ENCODE measurements around the gene PPP2R2C.

Gene PPP2R2C

DNA sequence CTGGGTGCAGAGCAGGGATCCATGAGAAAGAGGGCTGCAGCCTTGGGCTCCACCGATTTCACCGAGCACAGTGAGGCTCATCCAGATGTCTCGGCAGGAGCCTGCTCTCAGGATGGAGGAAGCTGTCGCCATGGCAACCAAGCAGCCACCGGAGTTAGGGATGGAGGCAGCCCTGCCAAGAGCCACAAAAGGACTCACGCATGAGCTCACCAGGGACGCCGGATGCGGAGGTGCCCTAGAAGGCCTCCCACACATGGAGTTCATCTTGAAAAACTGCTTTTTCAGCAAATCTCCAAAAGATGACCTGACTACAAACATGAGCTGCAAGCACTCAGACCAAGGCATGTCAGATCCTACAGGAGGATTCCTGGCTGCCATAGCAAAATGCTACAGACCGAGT, 112.0 kb downstream of the PPP2R2C start:
- Histone ChIP-seq H3K4me2 (no peak overlapping the region), H3K27me3 (ENCODE audit: insufficient read depth, low read depth) (peaks cover 26% of the 10 kb centered on the region; the same call in 1 of the 2 replicates), H3K36me3 (ENCODE audit: insufficient read depth) (no peaks in the 10 kb centered on the region), H3K4me3 (IDR thresholded peaks at IDR 0.05; ENCODE audit: insufficient read depth, low read depth, low read length) (no peak overlapping the region), H4K20me1 (ENCODE audit: insufficient read depth) (no peaks in the 10 kb centered on the region), H3K4me1 (ENCODE audit: low read depth, poor library complexity, severe bottlenecking) (no peaks in the 10 kb centered on the region), H3K9ac (no peak overlapping the region), H3K79me2 (ENCODE audit: insufficient read depth, low read depth) (no peaks in the 10 kb centered on the region), H3K27ac (no peak overlapping the region), H2AFZ (ENCODE audit: low read depth) (no peak overlapping the region)
- TF ChIP-seq, protein P1, sequence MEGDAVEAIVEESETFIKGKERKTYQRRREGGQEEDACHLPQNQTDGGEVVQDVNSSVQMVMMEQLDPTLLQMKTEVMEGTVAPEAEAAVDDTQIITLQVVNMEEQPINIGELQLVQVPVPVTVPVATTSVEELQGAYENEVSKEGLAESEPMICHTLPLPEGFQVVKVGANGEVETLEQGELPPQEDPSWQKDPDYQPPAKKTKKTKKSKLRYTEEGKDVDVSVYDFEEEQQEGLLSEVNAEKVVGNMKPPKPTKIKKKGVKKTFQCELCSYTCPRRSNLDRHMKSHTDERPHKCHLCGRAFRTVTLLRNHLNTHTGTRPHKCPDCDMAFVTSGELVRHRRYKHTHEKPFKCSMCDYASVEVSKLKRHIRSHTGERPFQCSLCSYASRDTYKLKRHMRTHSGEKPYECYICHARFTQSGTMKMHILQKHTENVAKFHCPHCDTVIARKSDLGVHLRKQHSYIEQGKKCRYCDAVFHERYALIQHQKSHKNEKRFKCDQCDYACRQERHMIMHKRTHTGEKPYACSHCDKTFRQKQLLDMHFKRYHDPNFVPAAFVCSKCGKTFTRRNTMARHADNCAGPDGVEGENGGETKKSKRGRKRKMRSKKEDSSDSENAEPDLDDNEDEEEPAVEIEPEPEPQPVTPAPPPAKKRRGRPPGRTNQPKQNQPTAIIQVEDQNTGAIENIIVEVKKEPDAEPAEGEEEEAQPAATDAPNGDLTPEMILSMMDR (conservative IDR thresholded peaks at IDR 0.05; ENCODE audit: low read depth, low read length) = no peak

DNA sequence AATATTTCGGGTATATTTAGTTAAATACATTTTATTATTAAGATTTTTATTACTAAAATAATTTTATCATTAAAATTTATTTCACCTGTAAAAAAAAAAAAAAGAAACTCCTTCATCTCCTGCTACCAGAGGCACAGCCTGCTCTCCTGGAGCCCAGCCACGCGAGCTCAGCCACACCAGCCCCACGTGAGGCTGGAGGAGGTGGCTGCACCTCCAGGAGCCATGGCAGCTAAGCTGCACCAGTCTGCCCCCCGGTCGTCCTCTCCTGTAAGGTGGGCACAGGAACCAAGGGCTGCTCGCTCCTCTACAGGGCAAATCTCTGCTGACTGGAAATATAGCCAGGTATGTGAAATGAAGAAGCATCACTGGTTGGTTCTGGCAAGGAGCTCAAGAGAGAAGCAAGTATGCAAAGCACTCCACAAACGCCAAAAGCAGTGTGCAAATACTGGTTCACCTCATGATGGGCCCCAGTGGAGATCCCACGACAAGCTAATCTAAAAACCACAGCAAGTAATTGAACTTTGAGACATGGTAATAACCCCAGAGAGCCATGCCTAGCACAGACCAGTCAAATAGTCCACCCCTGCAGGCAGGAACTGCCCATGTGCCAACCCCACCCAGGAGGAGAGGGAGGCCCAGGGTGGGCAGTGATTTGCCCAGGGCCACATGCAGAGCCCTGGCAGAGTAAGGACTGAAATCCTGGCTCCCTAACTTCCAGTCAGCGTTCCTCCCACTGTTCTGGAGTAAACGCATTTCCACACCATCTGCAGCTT, 112.7 kb downstream of the PPP2R2C start:
- H3K79me2 ChIP-seq (ENCODE audit: insufficient read depth, low read depth) = no peaks in the 10 kb centered on the region
- H3K9ac ChIP-seq = no peak overlapping the region
- TF ChIP-seq, protein P1 (conservative IDR thresholded peaks at IDR 0.05; ENCODE audit: low read depth, low read length) = no peak
- H3K4me3 ChIP-seq (IDR thresholded peaks at IDR 0.05; ENCODE audit: insufficient read depth, low read depth, low read length) = no peak overlapping the region
- H3K27ac ChIP-seq = no peak overlapping the region
- H2AFZ ChIP-seq (ENCODE audit: low read depth) = no peak overlapping the region
- no peaks in the 10 kb centered on the region for H3K4me1 ChIP-seq (ENCODE audit: low read depth, poor library complexity, severe bottlenecking)
- H3K36me3 ChIP-seq (ENCODE audit: insufficient read depth) = no peaks in the 10 kb centered on the region
- H4K20me1 ChIP-seq (ENCODE audit: insufficient read depth) = no peaks in the 10 kb centered on the region
- peaks cover 24% of the 10 kb centered on the region; the same call in 1 of the 2 replicates for H3K27me3 ChIP-seq (ENCODE audit: insufficient read depth, low read depth)
- H3K4me2 ChIP-seq = no peak overlapping the region

DNA sequence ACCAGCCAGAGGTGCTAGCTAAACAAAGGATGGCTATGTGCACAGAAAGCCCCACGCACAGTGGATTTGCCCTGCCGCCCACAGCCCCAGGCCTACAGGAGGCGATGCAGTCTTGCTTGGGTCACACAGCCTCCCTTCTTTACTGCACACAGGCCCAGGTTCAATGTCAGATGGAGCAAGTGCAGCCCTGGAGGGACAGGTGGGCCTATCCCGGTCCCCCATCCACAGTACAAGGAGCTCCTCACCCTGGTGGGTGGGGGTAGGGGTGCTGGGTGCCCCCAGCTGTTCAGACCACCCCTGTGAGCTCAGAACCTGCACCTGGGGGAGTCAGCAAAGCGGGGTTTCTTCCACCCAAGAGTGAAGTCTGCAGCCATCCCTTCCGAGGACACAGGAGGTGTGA, 114.9 kb downstream of the PPP2R2C start:
- TF ChIP-seq, protein P1 (conservative IDR thresholded peaks at IDR 0.05; ENCODE audit: low read depth, low read length) = no peak
- Histone ChIP-seq H3K79me2 (ENCODE audit: insufficient read depth, low read depth) (no peaks in the 10 kb centered on the region), H3K4me3 (IDR thresholded peaks at IDR 0.05; ENCODE audit: insufficient read depth, low read depth, low read length) (no peak overlapping the region), H3K4me2 (no peak overlapping the region), H3K36me3 (ENCODE audit: insufficient read depth) (no peaks in the 10 kb centered on the region), H3K4me1 (ENCODE audit: low read depth, poor library complexity, severe bottlenecking) (no peaks in the 10 kb centered on the region), H3K27me3 (ENCODE audit: insufficient read depth, low read depth) (peaks cover 23% of the 10 kb centered on the region; the same call in 1 of the 2 replicates), H3K9ac (no peak overlapping the region), H4K20me1 (ENCODE audit: insufficient read depth) (no peaks in the 10 kb centered on the region), H3K27ac (no peak overlapping the region), H2AFZ (ENCODE audit: low read depth) (no peak overlapping the region)

DNA sequence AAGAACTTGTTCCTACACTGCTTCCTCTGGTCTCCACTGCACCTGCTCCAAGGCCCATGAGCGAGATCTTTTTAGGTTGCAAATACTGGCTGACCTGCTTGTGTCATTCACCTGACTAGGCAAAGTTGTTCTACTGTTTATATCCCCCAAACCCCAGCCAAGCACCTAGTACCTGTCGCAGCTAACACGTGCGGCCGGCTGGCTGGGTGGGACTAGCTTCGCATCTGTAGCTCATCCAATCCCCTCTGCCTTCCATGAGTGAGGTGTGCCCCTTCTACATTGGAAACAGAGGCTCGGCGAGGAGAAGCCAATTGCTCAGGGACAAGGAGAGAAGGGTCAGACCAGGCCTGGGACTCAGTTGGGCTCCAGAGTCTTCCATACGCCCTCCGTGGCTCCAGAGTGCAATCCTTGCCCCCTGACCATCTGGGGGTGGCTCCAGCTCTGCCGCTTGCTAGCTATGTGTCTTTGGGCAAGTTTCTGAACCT, 116.3 kb downstream of the PPP2R2C start:
- Histone ChIP-seq H3K9ac (no peak overlapping the region), H4K20me1 (ENCODE audit: insufficient read depth) (no peaks in the 10 kb centered on the region), H3K27ac (no peak overlapping the region), H3K27me3 (ENCODE audit: insufficient read depth, low read depth) (peaks cover 27% of the 10 kb centered on the region; the same call in 1 of the 2 replicates), H3K36me3 (ENCODE audit: insufficient read depth) (no peaks in the 10 kb centered on the region), H3K4me3 (IDR thresholded peaks at IDR 0.05; ENCODE audit: insufficient read depth, low read depth, low read length) (no peak overlapping the region), H3K4me2 (no peak overlapping the region), H3K4me1 (ENCODE audit: low read depth, poor library complexity, severe bottlenecking) (no peaks in the 10 kb centered on the region), H2AFZ (ENCODE audit: low read depth) (no peak overlapping the region), H3K79me2 (ENCODE audit: insufficient read depth, low read depth) (no peaks in the 10 kb centered on the region)
- TF ChIP-seq, protein P1 (conservative IDR thresholded peaks at IDR 0.05; ENCODE audit: low read depth, low read length) = no peak
